K562 (cell line): ENCODE measurements around the gene CCNY. TPM values are rescaled to one million over a fixed set of nuclear protein-coding genes. Genes with fewer than 3 reads are reported as not detected.

Experiments used
- ATAC-seq: fragments of 200-7000 bp; cut with Tn5 transposase; 3 replicates; pipeline ENCODE4 v1.9.1; 2020; ENCODE audit warnings: moderate library complexity
- BruUV-seq: library from RNA; stranded (reverse); fragments of 400-500 nt; replicated peaks from 2 replicates; lab custom pipeline; 2021; lab: Mats Ljungman, UMichigan
- CTCF ChIA-PET: fragments of 300-600 bp; formaldehyde crosslinking; extraction: SDS; loops from one replicate; lab custom pipeline; 2021; ENCODE audit warnings: low intra/inter-chr PET ratio; lab: Yijun Ruan, JAX
- POLR2A ChIA-PET: fragments of 300-600, 350-650 bp; sonication (Branson Sonifier 250); formaldehyde crosslinking; extraction: SDS; loops from one replicate; lab custom pipeline; 2021; ENCODE audit warnings: antibody characterized with exemption, inconsistent platforms; lab: Yijun Ruan, JAX
- DNase-seq, 4 experiments: peaks; one replicate each; pipeline versions ENCODE4 v3.0.0 to v3.0.0-alpha.2; 2011 to 2018; ENCODE audit warnings: low spot score in 3 of 4, mixed read lengths in 3 of 4; ENCODE audit errors: extremely low read depth in 1 of 4
- FAIRE-seq: peaks from 2 replicates; lab custom pipeline; 2011; peaks lifted over from hg19 to GRCh38; lab: Jason Lieb, UNC
- H2AFZ ChIP-seq: 2 replicates; pipeline ENCODE4 v1.6.0; 2011; ENCODE audit warnings: low read depth, low read length, control low read depth, inconsistent platforms
- H3K27ac ChIP-seq: fragments of 200-600 bp; 3 replicates; pipeline ENCODE4 v1.8.0; 2011; ENCODE audit warnings: low read depth, mild to moderate bottlenecking, control low read depth, inconsistent platforms, low read length, moderate library complexity, mixed read lengths; ENCODE audit errors: extremely low read depth
- H3K27me3 ChIP-seq, 2 experiments: fragments of 300-600 bp in 1 of 2; 2 replicates in 1 of 2; 3 replicates in 1 of 2; pipeline versions ENCODE4 v1.6.0 to v1.8.0; 2011; ENCODE audit warnings: inconsistent platforms in 2 of 2, low read length in 2 of 2, mild to moderate bottlenecking in 1 of 2, mixed read lengths in 1 of 2, moderate library complexity in 1 of 2; ENCODE audit not compliant: control insufficient read depth in 2 of 2, insufficient read depth in 2 of 2
- H3K36me3 ChIP-seq: fragments of 300-600 bp; 3 replicates; pipeline ENCODE4 v1.8.0; 2011; ENCODE audit warnings: mild to moderate bottlenecking, low read length, inconsistent platforms; ENCODE audit not compliant: control insufficient read depth, insufficient read depth
- H3K4me1 ChIP-seq, 2 experiments: fragments of 200-600 bp in 1 of 2; replicated peaks in 1 of 2; 2 replicates in 1 of 2; 3 replicates in 1 of 2; pipeline versions ENCODE4 v1.5.1 to v1.8.0; 2011; ENCODE audit warnings: inconsistent platforms in 2 of 2, low read length in 2 of 2, mild to moderate bottlenecking in 1 of 2, mixed read lengths in 1 of 2, moderate library complexity in 1 of 2; ENCODE audit not compliant: control insufficient read depth in 2 of 2, insufficient read depth in 2 of 2
- H3K4me2 ChIP-seq: 2 replicates; pipeline ENCODE4 v1.6.1; 2011; ENCODE audit warnings: low read length, control low read depth, inconsistent platforms, mixed read lengths; ENCODE audit not compliant: insufficient read depth
- H3K4me3 ChIP-seq: fragments of 200-600 bp; sonication (generic), shearing (Covaris generic); 2 replicates; pipeline ENCODE4 v1.5.1; 2016; ENCODE audit warnings: control low read depth, inconsistent platforms
- H3K79me2 ChIP-seq: fragments of 200-600 bp; 3 replicates; pipeline ENCODE4 v1.8.0; 2011; ENCODE audit warnings: low read length, inconsistent platforms; ENCODE audit not compliant: control insufficient read depth, insufficient read depth
- H3K9ac ChIP-seq, 2 experiments: 2 replicates each; pipeline versions ENCODE4 v1.6.0 to v1.6.1; 2011; ENCODE audit warnings: low read depth in 2 of 2, low read length in 2 of 2, control low read depth in 1 of 2, inconsistent platforms in 1 of 2, mild to moderate bottlenecking in 1 of 2, mixed read lengths in 1 of 2; ENCODE audit not compliant: insufficient read depth in 1 of 2
- H3K9me1 ChIP-seq: one replicate; pipeline ENCODE4 v1.6.0; 2011; ENCODE audit warnings: inconsistent platforms, mild to moderate bottlenecking, low read length, moderate library complexity; ENCODE audit not compliant: control insufficient read depth, insufficient read depth
- H3K9me3 ChIP-seq: replicated peaks from 2 replicates; pipeline ENCODE4 v1.5.1; 2011; ENCODE audit warnings: low read depth, low read length, inconsistent platforms; ENCODE audit not compliant: control insufficient read depth, insufficient read depth
- H4K20me1 ChIP-seq: replicated peaks from 2 replicates; pipeline ENCODE4 v1.6.1; 2011; ENCODE audit warnings: low read length, inconsistent platforms, mixed read lengths; ENCODE audit not compliant: control insufficient read depth, insufficient read depth
- CBFB ChIP-seq: sonication (generic); formaldehyde crosslinking; IDR thresholded peaks from 2 replicates; pipeline ENCODE4 v1.4.0; 2020; ENCODE audit warnings: mild to moderate bottlenecking, missing genetic modification reagents
- FOS ChIP-seq: IDR thresholded peaks from 3 replicates; pipeline ENCODE4 v1.6.1; 2011; ENCODE audit not compliant: insufficient read length; ENCODE audit errors: extremely low read depth
- ZNF184 ChIP-seq: sonication (generic); formaldehyde crosslinking; IDR thresholded peaks from 2 replicates; pipeline ENCODE4 v1.5.0; 2020; ENCODE audit warnings: missing genetic modification reagents
- ZSCAN29 ChIP-seq: fragments of 450-650 bp; IDR thresholded peaks from 2 replicates; pipeline ENCODE4 v1.6.1; 2017
- WGBS: fragments of 100-300 bp; shearing (Covaris generic); methylation state at CpG from one replicate; pipeline ENCODE4 v1.1.6; 2016; ENCODE audit warnings: low coverage, mixed read lengths; ENCODE audit not compliant: insufficient coverage; ENCODE audit errors: missing lambda C conversion rate; 5-methylcytosine and 5-hydroxymethylcytosine counted together
- in situ Hi-C: fragments of 300-500 bp; cut with MboI; formaldehyde crosslinking; loops from 4 replicates; pipeline ENCODE4 v1.15.0; 2018; ENCODE audit warnings: inconsistent platforms, mixed read lengths
- intact Hi-C: fragments of 100-400 bp; cut with micrococcal nuclease; formaldehyde crosslinking; loops from 2 replicates; pipeline ENCODE4 v1.14.2; 2022
- polyA plus RNA-seq, 8 experiments: library from polyadenylated mRNA; depleted of rRNA in 4 of 8; stranded (reverse) in 5 of 8; unstranded in 3 of 8; fragments of >200 nt; fragmentation: Nextera tagmentation in 2 of 8; fragmentation: Illumina TruSeq in 1 of 8; extraction: Ambion mirVana in 2 of 8; extraction: Trizol in 1 of 8; gene quantifications; 2 replicates each; pipeline versions ENCODE4 v1.2.1 to v1.2.3, GENCODE V29; 2011 to 2014; ENCODE audit warnings: inconsistent platforms in 1 of 8, missing spikeins in 1 of 8
- total RNA-seq, 7 experiments: library from RNA; depleted of rRNA in 6 of 7; stranded (reverse); fragments of >200 nt in 6 of 7; fragmentation: Illumina TruSeq in 2 of 7; extraction: Trizol in 2 of 7; gene quantifications; 2 replicates each; pipeline versions ENCODE4 v1.2.1 to v1.2.3, GENCODE V29; 2011 to 2021; ENCODE audit warnings: low replicate concordance in 1 of 7
- TF ChIP-seq, protein P1 (sequence below), 2 experiments: fragments of 450-650 bp in 1 of 2; sonication (generic) in 1 of 2; formaldehyde crosslinking in 1 of 2; IDR thresholded peaks in 1 of 2; conservative IDR thresholded peaks in 1 of 2; 2 replicates each; pipeline versions ENCODE4 v1.6.1 to v1.8.1; 2016 to 2023; ENCODE audit warnings: mild to moderate bottlenecking in 2 of 2, moderate library complexity in 2 of 2, inconsistent platforms in 1 of 2, missing genetic modification reagents in 1 of 2
- TF ChIP-seq, protein P2 (sequence below), 3 experiments: fragments of 200-800 bp in 1 of 3; sonication (Bioruptor generic) in 1 of 3; sonication (generic) in 1 of 3; formaldehyde crosslinking in 1 of 3; IDR thresholded peaks; 2 replicates each; pipeline versions ENCODE4 v1.6.1 to v1.8.0; 2016 to 2022; ENCODE audit warnings: mild to moderate bottlenecking in 2 of 3, missing compliant biosample characterization in 2 of 3, missing genetic modification characterization in 2 of 3, missing genetic modification reagents in 1 of 3
- TF ChIP-seq, protein P3 (sequence below): fragments of 450-650 bp; IDR thresholded peaks from 2 replicates; pipeline ENCODE4 v1.6.1; 2016; ENCODE audit warnings: mild to moderate bottlenecking, moderate library complexity

CCNY gene
- total and polyA plus RNA-seq, 9 of the 15 experiments (the other 6 are each of a cell fraction or from before 2014, with no cell fraction given) = 8.4 to 109 (median 38.6) TPM

DNA sequence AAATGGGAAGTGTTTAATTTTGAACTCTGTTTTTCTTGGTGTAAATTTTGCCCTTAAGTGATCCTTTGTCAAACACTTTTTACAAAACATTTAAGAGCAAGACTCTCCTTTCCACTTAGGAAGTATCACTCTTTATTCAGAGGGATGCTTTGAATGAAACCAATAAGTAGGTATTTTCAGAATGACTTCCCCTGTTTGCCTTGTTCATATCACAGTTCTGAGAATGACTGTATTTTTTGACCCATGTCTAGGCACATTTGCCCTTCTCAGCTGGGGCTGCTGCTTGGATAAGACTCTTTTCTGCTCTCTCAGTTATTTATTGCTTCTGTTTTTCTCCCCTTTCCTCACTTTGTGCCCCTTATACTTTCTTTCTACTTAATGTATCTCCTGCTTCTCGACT, 98.2 kb downstream of the CCNY start:
- ChIA-PET CTCF (no interaction called here), POLR2A (interaction anchor here (0.6 kb wide), 1 partner anchor 317 kb away, joined by 3 read pairs; no protein-coding TSS in a partner anchor)
- H3K27me3 ChIP-seq = no peaks in the 10 kb centered on the region
- DNase-seq = no peak
- FAIRE-seq = no peak
- intact Hi-C loops = no loop called here
- H3K4me2 ChIP-seq = no peak overlapping the region
- in situ Hi-C loops = no loop called here
- H3K9me3 ChIP-seq = peaks cover 6% of the 10 kb centered on the region; the same call in 1 of the 2 replicates
- peaks cover 90% of the 10 kb centered on the region for H3K79me2 ChIP-seq
- no peaks in the 10 kb centered on the region for H3K9me1 ChIP-seq
- no peaks in the 10 kb centered on the region; the same call in 2 of the 3 replicates for H3K36me3 ChIP-seq
- H2AFZ ChIP-seq = no peak overlapping the region
- H3K27ac ChIP-seq = no peak overlapping the region
- H3K9ac ChIP-seq = no peak overlapping the region
- BruUV-seq = no TSS peak
- peaks cover 0 to 6% of the 10 kb centered on the region in 2 experiments; a peak in 2 of 5 replicates for H3K4me1 ChIP-seq
- no peak for ATAC-seq
- WGBS = 100% methylated on average over 1 of the region's 1 CpG
- H4K20me1 ChIP-seq = no peaks in the 10 kb centered on the region
- no peak overlapping the region for H3K4me3 ChIP-seq
- TF ChIP-seq, protein P1, sequence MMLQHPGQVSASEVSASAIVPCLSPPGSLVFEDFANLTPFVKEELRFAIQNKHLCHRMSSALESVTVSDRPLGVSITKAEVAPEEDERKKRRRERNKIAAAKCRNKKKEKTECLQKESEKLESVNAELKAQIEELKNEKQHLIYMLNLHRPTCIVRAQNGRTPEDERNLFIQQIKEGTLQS (IDR thresholded peaks at IDR 0.05) = no peak
- TF ChIP-seq, protein P1 (CRISPR knock-in tag; conservative IDR thresholded peaks at IDR 0.05) = no peak
- TF ChIP-seq, protein P2, sequence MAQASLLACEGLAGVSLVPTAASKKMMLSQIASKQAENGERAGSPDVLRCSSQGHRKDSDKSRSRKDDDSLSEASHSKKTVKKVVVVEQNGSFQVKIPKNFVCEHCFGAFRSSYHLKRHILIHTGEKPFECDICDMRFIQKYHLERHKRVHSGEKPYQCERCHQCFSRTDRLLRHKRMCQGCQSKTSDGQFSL (CRISPR knock-in tag; IDR thresholded peaks at IDR 0.05) = no peak
- TF ChIP-seq, protein P2 (tag; IDR thresholded peaks at IDR 0.05) = no peak
- no peak for TF ChIP-seq ZNF184 (CRISPR knock-in tag)
- TF ChIP-seq ZSCAN29 = no peak
- no peak for TF ChIP-seq CBFB (CRISPR knock-in tag)
- TF ChIP-seq, protein P3, sequence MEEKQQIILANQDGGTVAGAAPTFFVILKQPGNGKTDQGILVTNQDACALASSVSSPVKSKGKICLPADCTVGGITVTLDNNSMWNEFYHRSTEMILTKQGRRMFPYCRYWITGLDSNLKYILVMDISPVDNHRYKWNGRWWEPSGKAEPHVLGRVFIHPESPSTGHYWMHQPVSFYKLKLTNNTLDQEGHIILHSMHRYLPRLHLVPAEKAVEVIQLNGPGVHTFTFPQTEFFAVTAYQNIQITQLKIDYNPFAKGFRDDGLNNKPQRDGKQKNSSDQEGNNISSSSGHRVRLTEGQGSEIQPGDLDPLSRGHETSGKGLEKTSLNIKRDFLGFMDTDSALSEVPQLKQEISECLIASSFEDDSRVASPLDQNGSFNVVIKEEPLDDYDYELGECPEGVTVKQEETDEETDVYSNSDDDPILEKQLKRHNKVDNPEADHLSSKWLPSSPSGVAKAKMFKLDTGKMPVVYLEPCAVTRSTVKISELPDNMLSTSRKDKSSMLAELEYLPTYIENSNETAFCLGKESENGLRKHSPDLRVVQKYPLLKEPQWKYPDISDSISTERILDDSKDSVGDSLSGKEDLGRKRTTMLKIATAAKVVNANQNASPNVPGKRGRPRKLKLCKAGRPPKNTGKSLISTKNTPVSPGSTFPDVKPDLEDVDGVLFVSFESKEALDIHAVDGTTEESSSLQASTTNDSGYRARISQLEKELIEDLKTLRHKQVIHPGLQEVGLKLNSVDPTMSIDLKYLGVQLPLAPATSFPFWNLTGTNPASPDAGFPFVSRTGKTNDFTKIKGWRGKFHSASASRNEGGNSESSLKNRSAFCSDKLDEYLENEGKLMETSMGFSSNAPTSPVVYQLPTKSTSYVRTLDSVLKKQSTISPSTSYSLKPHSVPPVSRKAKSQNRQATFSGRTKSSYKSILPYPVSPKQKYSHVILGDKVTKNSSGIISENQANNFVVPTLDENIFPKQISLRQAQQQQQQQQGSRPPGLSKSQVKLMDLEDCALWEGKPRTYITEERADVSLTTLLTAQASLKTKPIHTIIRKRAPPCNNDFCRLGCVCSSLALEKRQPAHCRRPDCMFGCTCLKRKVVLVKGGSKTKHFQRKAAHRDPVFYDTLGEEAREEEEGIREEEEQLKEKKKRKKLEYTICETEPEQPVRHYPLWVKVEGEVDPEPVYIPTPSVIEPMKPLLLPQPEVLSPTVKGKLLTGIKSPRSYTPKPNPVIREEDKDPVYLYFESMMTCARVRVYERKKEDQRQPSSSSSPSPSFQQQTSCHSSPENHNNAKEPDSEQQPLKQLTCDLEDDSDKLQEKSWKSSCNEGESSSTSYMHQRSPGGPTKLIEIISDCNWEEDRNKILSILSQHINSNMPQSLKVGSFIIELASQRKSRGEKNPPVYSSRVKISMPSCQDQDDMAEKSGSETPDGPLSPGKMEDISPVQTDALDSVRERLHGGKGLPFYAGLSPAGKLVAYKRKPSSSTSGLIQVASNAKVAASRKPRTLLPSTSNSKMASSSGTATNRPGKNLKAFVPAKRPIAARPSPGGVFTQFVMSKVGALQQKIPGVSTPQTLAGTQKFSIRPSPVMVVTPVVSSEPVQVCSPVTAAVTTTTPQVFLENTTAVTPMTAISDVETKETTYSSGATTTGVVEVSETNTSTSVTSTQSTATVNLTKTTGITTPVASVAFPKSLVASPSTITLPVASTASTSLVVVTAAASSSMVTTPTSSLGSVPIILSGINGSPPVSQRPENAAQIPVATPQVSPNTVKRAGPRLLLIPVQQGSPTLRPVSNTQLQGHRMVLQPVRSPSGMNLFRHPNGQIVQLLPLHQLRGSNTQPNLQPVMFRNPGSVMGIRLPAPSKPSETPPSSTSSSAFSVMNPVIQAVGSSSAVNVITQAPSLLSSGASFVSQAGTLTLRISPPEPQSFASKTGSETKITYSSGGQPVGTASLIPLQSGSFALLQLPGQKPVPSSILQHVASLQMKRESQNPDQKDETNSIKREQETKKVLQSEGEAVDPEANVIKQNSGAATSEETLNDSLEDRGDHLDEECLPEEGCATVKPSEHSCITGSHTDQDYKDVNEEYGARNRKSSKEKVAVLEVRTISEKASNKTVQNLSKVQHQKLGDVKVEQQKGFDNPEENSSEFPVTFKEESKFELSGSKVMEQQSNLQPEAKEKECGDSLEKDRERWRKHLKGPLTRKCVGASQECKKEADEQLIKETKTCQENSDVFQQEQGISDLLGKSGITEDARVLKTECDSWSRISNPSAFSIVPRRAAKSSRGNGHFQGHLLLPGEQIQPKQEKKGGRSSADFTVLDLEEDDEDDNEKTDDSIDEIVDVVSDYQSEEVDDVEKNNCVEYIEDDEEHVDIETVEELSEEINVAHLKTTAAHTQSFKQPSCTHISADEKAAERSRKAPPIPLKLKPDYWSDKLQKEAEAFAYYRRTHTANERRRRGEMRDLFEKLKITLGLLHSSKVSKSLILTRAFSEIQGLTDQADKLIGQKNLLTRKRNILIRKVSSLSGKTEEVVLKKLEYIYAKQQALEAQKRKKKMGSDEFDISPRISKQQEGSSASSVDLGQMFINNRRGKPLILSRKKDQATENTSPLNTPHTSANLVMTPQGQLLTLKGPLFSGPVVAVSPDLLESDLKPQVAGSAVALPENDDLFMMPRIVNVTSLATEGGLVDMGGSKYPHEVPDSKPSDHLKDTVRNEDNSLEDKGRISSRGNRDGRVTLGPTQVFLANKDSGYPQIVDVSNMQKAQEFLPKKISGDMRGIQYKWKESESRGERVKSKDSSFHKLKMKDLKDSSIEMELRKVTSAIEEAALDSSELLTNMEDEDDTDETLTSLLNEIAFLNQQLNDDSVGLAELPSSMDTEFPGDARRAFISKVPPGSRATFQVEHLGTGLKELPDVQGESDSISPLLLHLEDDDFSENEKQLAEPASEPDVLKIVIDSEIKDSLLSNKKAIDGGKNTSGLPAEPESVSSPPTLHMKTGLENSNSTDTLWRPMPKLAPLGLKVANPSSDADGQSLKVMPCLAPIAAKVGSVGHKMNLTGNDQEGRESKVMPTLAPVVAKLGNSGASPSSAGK = no peak
- TF ChIP-seq FOS = no peak
